ENCODE data around the gene MRPL14. TPM values are rescaled to one million over a fixed set of nuclear protein-coding genes. Genes with fewer than 3 reads are reported as not detected.

The MRPL14 gene
- total and polyA plus RNA-seq, 10 of the 15 experiments (the other 5 are each of a cell fraction or from before 2014, with no cell fraction given), result 80.5 to 294 (median 122) TPM

DNA sequence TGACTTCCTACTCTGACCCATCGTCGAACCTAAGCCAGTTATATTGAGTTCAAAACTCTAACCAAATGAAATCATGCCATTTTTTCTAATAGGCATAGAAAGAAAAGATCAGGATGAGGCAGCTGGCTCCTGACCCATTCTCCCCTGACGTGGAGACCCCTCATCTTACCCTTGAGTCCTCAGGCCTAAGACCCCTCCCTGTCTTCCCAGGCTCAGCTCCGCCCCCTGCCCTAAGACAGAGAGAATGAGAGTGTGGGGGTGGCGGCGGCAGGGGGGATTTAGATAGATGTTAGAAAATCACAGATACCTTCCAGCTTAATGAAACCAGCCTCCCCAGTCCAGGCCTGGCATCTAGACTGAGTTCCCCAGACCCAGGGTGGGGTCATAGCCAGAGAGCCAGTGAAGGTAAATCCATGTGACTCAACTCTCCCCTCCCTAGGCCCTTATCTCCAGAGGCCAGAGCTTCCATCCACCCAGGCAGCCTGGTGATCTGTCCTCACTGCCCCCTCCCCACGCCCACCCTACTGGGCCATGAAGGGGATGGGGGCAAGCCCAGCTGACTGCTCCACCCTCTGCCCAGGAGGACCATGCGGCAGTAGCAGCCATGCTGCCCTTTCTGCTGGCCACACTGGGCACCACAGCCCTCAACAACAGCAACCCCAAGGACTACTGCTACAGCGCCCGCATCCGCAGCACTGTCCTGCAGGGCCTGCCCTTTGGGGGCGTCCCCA lies 6.9 kb upstream of the MRPL14 start:
- ChIA-PET RAD21 (ENCODE audit: unreplicated experiment) (no interaction called here), POLR2A (interaction anchor here (0.6 kb wide), 1 partner anchor 364 kb away, joined by 3 read pairs; the partner anchor contains the start of gene VEGFA), SMC1A (ENCODE audit: uncharacterized antibody, unreplicated experiment) (no interaction called here), CTCF (interaction anchor here (0.7 to 2.9 kb wide), 4 partner anchors 12 to 103 kb away, joined by 3 to 11 read pairs (median 4); no protein-coding TSS in a partner anchor)
- DNase-seq (ENCODE audit: low read depth, low spot score) (no peak), FAIRE-seq (no peak), ATAC-seq (no peak; the same call in 2 of the 3 replicates)
- Histone ChIP-seq H3K79me2 (ENCODE audit: control insufficient read depth, insufficient read depth, low read length) (no peaks in the 10 kb centered on the region), H3K4me3 (no peak overlapping the region), H3K27ac (ENCODE audit: control insufficient read depth, insufficient read depth) (no peak overlapping the region), H4K20me1 (ENCODE audit: control insufficient read depth, insufficient read depth) (no peaks in the 10 kb centered on the region), H2AFZ (ENCODE audit: control insufficient read depth, low read depth, low read length) (no peak overlapping the region), H3K4me1 (ENCODE audit: control insufficient read depth, insufficient read depth, low read length) (no peaks in the 10 kb centered on the region), H3K9me3 (replicated peaks; ENCODE audit: control insufficient read depth, insufficient read depth, low read length) (no peaks in the 10 kb centered on the region), H3K4me2 (ENCODE audit: control insufficient read depth, insufficient read depth) (no peak overlapping the region), H3K27me3 (replicated peaks in 1 of 2; ENCODE audit: control insufficient read depth in 2 of 2, insufficient read depth in 2 of 2, low read length in 1 of 2) (no peaks in the 10 kb centered on the region), H3K36me3 (ENCODE audit: control insufficient read depth in 2 of 2, insufficient read depth in 2 of 2, low read length in 1 of 2) (no peaks in the 10 kb centered on the region; a peak in 1 of 4 replicates), H3K9ac (ENCODE audit: control insufficient read depth, insufficient read depth, low read length) (no peak overlapping the region)
- in situ Hi-C loops (cut with MboI) (no loop called here), intact Hi-C loops (cut with micrococcal nuclease; ENCODE audit: unreplicated experiment) (no loop called here)
- WGBS (ENCODE audit: insufficient coverage, insufficient replicate concordance, low lambda C conversion rate, missing lambda C conversion rate), result 80% methylated on average over 12 of the region's 12 CpGs
- TF ChIP-seq FOXM1 (IDR thresholded peaks at IDR 0.05; ENCODE audit: low read depth, low read length), result no peak
- TF ChIP-seq ETV6 (conservative IDR thresholded peaks at IDR 0.05 in 1 of 2, IDR thresholded peaks at IDR 0.05 in 1 of 2; ENCODE audit: borderline replicate concordance in 1 of 2, low read depth in 1 of 2), result no peak
- TF ChIP-seq, protein P1, sequence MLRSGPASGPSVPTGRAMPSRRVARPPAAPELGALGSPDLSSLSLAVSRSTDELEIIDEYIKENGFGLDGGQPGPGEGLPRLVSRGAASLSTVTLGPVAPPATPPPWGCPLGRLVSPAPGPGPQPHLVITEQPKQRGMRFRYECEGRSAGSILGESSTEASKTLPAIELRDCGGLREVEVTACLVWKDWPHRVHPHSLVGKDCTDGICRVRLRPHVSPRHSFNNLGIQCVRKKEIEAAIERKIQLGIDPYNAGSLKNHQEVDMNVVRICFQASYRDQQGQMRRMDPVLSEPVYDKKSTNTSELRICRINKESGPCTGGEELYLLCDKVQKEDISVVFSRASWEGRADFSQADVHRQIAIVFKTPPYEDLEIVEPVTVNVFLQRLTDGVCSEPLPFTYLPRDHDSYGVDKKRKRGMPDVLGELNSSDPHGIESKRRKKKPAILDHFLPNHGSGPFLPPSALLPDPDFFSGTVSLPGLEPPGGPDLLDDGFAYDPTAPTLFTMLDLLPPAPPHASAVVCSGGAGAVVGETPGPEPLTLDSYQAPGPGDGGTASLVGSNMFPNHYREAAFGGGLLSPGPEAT (IDR thresholded peaks at IDR 0.05; ENCODE audit: low read depth), result no peak
- TF ChIP-seq CREB1 (IDR thresholded peaks at IDR 0.05; ENCODE audit: low read depth), result no peak
- BruUV-seq (replicated peaks), result no TSS peak

Measured in GM12878 (cell line).